NCI-H460 (cell line): ENCODE results near the gene GRIK1. TPM values are rescaled to one million over a fixed set of nuclear protein-coding genes. Genes with fewer than 3 reads are reported as not detected.
"Not testable (repeated sequence)": the region's sequence is repeated elsewhere in the genome, so short reads cannot be mapped to it uniquely, and the experiment has no call there.

Experiments used
- DNase-seq: peaks from one replicate; pipeline ENCODE4 v3.0.0-alpha.2; 2016; ENCODE audit warnings: low read depth; ENCODE audit errors: extremely low read depth
- polyA plus RNA-seq: library from polyadenylated mRNA; depleted of rRNA; stranded (reverse); fragments of >200 nt; gene quantifications from 2 replicates; pipeline ENCODE4 v1.2.3, GENCODE V29; 2014; cell fraction: nucleus; rRNA removed
- total RNA-seq: library from RNA; depleted of rRNA; stranded (reverse); fragments of >200 nt; shearing (Covaris generic); gene quantifications from 2 replicates; pipeline ENCODE4 v1.2.3, GENCODE V29; 2014; rRNA removed

GRIK1 gene
- total RNA-seq = not detected in 2 replicates
- not detected in 2 replicates for polyA plus RNA-seq

DNA sequence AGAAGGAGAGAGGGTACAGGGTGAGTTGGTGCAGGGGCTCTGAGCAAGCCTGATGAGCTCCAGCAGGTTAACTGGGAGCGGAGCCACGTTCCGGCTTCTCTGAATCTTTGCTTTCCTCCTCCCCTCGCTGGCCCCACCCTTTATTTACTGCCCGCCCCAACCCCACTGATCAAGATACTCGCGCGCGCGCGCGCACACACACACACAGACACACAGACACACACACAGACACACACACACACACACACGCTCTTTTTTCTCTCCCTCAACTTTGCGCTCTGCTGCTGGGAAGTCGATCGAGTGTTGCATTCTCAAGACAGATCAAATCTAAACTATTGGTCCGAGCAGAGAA lies at the start of gene GRIK1:
Gene GRIK1, minus strand, starts transcription at position 73 of the 352 bp plus-strand sequence.
- DNase-seq = no peak

DNA sequence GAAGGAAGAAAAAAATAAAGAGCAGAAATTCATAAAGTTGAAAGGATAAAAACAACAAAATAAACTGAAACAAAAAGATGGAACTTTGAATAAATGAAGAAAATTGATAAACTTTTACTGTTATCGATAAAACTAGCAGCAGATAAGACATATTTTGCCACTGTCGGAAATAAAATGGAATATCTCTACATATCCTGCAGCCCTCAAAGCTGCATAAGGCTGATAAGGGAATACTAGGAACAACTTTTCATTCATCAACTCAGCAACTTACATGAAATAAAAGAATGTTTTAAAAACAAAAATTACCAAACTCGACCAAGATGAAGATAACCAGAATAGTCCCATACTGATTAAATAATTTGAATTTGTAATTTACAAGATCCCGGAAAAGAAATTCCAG lies 48.0 kb upstream of the GRIK1 start:
- no peak for DNase-seq

DNA sequence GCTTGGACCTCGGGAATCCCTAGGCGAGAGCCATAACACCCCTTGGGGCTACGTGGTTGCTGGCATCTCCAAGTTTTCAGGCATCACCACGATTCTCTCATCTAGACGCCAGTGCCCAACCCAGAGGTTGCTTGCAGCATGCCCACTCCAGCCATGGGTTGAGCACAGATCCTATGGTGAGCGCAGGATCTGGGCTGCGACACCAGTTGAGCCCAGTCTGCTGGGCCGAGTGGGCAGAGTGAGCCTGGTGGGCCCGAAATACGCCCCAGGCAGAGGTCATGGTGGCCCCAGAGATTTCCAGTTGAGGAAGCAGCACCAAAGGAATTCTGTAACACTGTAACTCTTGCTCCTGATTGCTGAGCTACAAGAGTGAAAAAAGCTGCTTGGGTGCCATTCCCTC lies 46.1 kb upstream of the GRIK1 start:
- DNase-seq = no peak

DNA sequence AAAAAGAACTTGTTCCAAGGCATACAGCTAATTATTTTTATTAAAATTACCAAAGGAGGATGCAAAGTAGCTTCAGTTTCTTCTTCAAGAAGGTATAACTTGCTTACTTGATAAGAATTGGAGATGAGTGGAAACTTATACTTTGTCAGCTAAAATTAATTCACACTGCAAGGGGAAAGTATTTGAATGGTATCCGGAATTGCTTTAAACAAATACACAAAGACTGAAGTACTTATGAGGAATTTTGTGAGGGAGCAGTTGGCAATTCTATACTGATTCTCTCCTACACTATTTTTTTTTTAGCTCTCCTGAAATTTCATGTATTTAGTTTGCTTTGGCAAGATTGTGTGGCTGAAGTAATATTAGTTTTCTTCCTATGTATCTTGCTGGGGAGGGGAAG lies 39.2 kb upstream of the GRIK1 start:
- DNase-seq = no peak

DNA sequence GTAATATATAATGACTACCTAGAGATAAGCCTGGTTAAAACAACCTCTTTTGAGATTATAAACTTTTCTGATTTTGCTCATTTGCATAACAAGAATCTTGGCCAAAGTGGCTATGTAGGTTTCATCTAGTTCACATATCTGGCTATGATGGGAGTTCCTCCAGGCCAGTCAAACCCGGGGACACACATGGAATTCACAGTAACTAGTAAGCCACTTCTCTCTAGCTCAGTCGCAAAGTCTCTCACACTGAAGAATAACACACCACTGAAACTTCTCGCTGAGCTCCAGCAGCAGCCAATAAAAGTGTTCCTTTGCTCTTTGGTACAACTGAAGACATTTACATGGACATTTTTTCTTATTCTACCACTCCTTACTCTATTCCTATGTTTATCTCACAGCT lies 36.0 kb upstream of the GRIK1 start:
- no peak for DNase-seq

DNA sequence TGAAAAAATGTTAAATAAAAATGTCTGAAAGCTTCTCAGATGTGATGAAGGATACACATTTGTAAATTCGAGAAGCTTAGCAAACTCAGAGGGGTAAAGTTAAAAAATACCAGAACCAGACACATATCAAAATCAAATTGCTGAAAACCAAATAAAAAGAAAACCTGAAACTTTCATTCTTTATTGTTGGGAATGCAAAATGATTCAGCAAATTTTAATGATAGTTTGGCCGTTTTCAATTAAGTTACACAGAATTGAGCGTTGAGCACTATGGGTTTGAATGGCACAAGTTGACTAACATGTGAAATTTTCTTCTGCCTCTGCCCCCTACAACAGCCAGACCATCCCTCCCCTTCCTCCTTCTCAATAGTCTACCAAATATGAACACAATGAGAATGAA lies 33.5 kb upstream of the GRIK1 start:
- no peak for DNase-seq

DNA sequence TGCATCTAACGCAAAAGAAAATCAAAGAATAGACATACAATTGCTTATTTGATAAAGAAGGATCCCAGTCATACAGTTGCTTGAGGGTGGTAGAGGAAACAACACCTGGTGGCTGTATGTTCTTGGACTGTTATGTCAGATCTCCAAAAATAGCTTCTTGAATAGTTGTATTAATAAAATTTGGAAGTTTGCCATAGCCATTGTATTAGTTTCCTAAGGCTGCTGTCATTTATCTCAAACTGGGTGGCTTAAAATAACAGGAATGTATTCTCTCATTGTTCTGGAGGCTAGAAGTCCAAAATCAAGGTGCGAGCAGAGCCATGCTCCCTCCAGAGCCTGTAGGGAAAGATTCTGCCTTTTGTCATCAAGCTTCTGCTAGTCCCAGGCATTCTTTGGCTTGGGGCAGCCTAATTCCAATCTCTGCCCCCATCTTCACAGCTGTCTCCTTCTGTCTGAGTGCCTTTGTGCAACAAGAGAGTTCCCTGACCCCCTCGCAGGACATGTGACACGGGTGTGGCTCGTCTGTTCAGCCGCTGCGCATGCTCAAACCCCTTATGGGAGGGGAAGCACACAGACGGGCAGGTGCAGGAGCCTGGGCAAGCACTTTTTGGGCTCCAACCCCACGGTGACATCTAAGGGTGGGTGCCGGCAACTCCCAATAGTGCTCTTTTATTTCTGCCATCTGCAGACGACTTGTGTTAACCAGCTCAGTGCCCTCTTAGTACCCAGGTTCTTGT lies 21.7 kb upstream of the GRIK1 start:
- no peak for DNase-seq

DNA sequence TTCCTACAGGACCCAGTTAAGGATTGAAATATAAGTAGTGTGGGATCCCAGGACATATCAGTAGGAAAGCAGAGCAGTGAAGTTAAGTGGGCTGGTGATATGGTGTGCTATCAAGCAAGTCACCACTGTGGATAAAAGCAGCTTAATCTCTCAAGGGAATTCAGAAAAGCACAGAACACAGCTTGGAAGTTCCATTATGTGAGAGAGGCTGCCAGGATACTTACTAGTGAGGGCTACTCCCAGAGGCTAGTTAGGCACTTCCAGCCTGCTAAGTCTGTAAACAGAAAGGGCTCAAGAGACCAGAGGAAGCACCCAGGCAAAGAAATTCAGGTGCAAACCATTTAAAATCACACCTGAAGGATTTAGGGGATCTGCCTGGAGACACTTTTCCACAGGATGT lies 18.8 kb upstream of the GRIK1 start:
- DNase-seq = no peak

DNA sequence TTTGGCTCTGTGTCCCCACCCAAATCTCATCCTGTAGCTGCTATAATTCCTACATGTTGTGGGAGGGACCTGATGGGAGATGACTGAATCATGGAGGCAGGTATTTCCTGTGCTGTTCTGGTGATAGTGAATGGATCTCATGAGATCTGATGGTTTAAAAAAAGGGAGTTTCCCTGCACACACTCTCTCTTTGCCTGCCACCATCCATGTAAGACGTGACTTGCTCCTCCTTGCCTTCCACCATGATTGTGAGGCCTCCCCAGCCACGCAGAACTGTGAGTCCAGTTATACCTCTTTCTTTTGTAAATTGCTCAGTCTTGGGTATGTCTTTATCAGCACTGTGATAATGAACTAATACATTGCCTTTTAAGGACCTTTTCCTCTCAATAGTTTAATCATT lies 18.2 kb upstream of the GRIK1 start:
- DNase-seq = not testable (repeated sequence)

DNA sequence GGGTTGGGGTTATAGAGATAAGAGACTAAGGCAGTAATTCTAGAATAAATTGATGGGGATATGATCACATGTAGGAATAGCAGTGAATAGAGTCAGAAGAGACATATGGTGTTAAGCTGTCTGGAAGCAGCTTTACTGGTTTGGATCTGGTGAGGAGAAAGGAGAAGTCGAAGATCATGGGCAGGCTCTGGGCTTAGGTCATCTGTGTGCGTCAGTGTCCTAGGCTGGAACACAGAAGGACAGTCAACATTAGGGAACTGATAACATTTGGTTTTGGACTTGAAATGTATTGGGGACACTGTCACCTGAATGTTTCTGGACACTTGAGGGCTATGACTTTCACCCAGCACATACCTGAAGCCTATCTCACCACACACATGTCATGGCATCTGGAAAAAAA lies 13.9 kb upstream of the GRIK1 start:
- DNase-seq = no peak

DNA sequence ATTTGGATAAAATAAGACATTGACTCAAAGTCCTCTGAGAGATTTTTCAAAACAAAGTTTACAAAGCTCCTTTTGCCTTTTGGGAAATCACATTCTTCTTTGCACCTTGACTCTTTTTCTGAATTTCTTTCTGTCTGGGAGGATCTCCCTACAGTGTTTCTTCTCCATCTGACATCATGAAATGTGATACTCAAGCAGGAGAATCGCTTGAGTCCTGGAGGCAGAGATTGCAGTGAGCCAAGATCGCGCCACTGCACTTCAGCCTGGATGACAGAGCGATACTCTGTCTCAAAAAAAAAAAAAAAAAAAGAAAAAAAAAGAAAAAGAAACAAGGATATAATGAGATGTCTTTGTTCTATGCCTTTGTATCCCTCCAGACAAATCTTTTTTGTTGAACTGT lies 13.3 kb upstream of the GRIK1 start:
- DNase-seq = no peak

DNA sequence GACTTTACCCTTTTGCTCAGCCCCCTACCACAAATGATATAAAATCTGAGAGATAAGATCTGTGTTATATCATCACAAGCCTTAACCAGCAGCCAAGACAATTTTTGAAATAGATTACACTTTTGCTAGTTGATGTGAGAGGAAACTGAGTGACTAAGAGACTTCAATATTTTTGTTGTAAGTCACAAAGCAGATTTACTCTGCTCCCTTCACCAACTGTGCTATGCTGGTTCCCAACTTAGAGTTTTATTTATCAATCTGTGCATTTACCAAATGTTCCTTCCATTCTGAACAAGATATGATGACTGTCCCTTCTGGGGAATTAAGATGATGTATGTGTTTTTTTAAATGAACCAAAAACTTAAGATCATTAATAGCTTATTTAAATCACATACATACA lies 12.1 kb upstream of the GRIK1 start:
- DNase-seq = no peak

DNA sequence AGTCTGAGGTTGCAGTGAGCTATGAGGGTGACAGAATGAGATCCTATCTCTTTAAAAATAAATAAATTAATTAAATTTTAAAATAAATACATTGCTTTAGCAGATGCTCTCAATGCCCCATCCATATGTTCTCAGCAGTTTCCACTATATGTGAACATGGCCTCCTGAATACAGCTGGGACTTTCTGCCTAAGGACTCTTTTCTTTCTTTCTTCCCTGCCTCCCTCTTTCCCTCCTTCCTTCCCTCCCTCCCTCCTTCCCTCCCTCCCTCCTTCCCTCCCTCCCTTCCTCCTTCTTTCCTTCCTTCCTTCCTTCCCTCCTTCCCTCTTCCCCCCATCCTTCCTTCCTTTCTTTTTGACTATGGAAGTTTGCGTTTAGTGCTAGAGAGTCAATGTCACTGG lies 10.2 kb upstream of the GRIK1 start:
- DNase-seq = no peak

DNA sequence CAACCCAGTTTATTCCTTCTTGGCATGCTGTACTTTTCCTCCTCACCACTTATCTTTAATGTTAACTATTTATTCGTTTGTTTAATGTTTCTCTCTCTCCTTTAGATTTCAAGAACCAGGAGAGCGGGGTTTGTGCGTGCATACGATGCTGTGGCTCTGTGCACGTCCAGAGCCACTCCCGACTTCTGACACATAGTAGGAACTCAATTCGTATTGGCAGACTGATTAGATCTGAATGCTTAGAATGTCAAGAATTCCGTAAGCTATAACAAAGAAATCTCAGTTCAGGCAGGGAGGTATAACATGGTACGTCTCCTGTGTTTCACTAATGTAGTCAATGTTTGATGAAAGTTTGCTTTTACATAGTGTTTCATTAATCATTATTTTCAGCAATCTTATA lies 7.3 kb upstream of the GRIK1 start:
- DNase-seq = no peak

DNA sequence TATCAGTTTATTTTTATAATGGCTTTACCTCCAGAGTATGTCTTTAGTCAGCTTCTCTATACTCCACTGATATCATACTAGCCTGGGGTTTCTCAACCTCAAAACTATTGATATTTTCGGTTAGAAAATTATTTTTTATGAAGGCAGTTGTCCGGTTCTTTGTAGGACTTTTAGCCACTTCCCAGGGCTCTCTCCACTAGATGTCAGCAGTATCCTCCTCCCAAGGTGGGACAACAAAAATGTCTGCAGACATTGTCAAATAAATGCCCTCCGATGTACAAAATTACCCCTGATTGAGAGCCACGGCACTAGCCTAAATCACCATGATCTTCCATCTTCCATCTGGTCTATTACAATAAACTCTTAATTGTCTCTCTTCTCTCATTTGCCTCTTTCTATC lies 4.1 kb upstream of the GRIK1 start:
- no peak for DNase-seq

DNA sequence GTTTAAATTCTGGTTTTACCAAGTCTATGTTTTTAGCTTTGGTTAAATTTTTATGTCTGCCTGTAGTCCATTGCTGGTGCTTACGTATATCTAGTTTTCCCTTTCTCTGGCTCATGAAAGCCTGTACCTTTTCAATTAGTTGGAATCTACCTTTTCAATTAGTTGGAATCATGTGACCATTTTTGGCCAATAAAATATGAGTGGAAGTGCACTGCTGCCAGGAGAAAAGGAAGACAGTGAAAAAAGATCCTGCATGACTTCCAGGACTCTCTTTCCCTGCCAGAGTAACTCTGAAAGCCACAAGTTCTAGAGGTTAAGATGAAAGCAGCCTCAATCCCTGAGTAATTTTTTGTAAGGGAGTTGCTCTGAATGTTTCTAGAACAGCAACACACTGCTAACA lies 2.2 kb upstream of the GRIK1 start:
- DNase-seq = no peak

DNA sequence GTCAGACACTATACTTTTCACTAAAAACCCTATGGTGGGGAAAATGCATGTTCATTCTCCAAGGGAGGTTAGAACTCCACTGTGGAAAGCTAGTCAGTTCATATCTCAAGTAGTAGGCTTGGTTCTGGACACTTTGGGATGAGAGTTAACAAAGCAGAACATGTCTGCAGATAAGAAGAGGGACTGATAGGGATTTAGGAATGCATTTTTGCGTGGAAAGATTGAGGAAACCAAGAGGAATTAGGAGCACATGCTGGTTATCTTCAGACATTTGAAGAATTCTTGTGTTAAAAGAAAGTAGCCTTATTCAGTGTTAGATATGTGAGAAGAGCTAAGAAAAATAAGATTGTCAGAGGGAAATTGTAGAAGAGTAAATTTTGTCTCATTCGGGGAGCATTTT lies 1.2 kb upstream of the GRIK1 start:
- no peak for DNase-seq

DNA sequence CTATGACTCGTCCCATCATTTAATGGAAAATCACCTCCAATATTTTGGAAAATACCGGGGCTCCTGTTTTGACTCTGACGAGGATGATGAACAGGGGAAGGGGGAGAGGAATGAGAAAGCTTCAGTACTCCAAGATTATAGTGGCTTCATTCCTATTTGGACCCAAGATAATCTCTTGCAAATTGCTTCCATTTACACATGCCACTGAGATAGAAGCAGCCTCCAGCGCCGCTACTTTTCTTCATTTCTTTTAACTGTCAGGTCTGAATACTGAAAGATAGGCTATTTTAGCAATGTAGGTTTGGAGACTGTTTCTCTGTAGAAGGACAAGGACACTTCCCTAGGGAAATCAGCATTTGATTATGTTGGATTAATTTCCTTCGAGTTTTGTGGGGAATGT lies 565 bp upstream of the GRIK1 start:
- DNase-seq = no peak

DNA sequence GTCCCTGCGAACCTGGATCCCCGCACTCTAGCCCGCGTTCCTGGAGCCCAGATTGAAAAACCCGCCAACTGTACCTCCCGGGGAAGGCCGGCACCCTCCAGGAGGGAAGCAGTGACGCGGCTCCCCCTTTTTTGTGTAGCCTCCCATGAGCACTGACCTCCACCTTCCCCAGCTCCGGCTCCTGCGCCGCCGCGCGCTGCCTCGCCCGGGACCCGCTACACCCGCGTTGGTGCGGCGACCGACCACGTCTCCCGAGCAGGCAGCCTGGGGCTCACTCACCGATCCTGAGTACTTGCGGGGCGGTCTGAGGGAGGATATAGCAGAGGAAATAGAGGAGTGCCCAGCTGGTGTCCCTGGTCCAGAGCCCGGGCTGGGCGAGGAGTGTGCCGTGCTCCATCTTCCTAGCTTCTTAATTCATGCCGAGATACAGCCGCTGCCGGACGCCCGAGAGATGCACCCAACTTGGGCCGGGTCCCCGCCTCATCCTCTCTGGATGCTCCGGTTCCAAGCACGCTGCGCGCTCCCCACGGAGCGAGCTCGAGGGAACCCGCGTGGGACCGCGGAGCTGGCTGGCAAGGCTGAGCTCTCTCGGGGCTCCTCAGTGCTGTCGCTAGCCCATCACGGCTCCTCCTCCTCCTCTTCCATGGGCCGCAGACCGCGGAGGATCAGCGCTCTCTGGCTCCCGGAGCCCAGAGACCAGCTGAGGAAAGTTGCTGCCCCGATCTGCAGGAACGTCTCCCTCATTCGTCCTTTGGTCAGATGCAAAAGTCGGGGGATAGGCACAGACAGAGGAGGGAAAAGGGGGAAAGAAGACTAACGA lies 482 bp downstream of the GRIK1 start:
- no peak for DNase-seq

DNA sequence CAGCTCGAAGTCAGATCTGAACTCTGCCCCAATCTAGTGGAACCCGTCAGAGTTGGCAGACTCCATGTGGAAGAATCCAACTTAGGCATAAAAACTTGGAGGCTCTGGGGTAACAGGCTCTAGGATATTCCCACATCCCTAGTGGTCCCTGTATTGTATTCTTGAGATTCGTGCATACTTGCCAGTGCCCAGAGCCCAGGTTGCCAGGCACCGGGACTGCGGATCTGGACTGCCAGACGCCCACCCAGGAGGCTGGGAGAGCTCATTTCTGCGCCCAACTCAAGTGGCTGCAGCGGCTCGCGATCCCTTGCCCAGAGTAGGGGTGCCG lies 1.1 kb downstream of the GRIK1 start:
- DNase-seq = no peak

DNA sequence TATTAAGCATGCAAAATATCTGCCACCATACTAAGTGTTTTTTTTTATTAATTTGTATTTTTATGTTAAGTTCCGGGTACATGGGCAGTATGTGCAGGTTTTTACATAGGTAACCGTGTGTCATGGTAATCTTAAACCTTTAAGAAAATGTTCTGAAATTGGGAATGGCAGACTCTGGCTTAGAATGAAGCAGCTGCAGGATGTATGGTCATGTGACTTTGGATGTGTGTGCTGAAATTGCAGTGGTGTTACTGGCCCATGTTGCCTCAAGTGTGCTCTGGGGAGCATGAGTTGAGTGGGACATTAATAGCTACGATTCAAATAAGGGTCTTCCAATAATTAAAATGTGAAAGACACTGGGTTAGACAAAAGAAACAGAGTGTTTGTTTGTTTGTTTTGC lies 6.7 kb downstream of the GRIK1 start:
- no peak for DNase-seq

DNA sequence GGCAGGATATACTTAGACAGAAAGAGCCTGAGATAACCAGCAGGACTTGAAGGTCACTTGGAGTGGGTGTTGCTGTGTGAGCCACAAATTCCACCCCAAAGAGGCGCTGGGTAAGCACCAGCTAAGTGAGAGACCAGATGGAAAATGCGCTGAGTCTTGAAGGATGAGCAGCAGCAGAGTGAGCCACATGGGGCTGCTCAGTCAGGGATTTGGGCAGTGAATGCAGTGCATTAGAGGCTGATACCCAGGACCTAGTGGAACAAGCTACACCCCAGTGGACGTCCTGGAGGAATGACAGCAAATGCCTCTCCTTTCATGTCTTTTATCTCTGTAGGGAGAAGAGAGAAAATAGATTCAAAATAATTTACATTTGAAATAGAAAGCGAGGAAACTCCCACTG lies 11.3 kb downstream of the GRIK1 start:
- DNase-seq = no peak

DNA sequence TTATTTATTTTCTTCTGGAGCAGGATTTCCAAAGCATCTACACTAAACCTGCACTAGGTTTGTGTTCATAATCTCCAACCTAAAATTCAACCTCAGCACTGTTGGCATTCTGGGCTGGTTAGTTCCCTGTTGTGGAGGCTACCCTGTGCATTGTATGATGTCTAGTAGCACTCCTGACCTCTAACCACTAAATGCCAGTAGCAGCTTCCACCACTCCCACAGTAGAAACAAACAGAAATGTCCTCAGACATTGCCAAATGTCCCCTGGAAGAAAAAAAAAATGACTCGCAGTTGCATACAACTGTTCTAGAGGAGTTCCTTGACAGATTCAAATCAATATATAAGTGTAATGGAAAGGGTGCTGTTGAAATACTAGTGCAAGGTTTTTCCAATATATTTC lies 18.9 kb downstream of the GRIK1 start:
- DNase-seq = no peak
